ENCODE measurements around the gene SMPD3.

DNA sequence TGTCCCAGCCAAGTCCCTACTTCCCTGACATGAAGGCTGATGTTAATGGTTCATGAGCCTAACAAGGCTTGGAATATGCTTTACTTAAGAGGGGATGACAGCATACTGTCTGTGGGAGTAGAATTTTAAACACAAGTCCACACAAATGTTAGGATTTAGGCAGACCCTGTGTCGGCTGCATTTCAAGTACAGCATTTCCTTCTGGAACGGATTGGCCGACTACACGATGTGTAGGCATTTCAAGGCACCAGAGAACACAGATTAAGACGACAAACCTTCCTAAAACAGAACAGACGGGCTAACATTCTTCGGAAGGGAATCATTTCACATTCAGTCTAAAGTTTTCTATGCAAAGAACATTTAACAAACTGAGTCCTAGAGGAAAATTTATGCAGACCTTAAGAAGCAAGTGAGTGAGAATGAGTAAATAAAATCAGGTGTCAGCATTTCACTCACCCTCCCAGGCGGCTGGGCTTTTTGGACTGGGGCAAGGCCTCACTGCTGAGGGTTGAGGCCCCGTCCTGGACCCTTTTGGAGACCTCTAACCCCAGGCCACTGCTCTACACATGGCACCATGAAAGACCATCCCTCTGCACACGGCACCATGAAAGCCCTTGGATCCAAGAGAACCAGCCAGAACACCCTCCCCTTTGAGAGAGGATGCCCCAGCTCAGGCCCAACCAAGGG lies 67.5 kb downstream of the SMPD3 start:
- TF ChIP-seq, protein P1, sequence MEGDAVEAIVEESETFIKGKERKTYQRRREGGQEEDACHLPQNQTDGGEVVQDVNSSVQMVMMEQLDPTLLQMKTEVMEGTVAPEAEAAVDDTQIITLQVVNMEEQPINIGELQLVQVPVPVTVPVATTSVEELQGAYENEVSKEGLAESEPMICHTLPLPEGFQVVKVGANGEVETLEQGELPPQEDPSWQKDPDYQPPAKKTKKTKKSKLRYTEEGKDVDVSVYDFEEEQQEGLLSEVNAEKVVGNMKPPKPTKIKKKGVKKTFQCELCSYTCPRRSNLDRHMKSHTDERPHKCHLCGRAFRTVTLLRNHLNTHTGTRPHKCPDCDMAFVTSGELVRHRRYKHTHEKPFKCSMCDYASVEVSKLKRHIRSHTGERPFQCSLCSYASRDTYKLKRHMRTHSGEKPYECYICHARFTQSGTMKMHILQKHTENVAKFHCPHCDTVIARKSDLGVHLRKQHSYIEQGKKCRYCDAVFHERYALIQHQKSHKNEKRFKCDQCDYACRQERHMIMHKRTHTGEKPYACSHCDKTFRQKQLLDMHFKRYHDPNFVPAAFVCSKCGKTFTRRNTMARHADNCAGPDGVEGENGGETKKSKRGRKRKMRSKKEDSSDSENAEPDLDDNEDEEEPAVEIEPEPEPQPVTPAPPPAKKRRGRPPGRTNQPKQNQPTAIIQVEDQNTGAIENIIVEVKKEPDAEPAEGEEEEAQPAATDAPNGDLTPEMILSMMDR (IDR thresholded peaks at IDR 0.05; ENCODE audit: low read depth, low read length), result no peak
- no peak for TF ChIP-seq EZH2phosphoT487 (IDR thresholded peaks at IDR 0.05; ENCODE audit: low read depth)
